A673 (cell line): ENCODE data around the gene C3orf33. TPM values are rescaled to one million over a fixed set of nuclear protein-coding genes. Genes with fewer than 3 reads are reported as not detected.

Experiments used
- Bru-seq: library from RNA; stranded (reverse); fragments of 400-500 nt; gene quantifications from one replicate; lab custom pipeline; 2021; lab: Mats Ljungman, UMichigan
- BruChase-seq, 2 experiments: library from RNA; stranded (reverse); fragments of 400-500 nt; gene quantifications; one replicate each; lab custom pipeline; 2021; lab: Mats Ljungman, UMichigan
- BruUV-seq: library from RNA; stranded (reverse); fragments of 400-500 nt; replicated peaks from 2 replicates; lab custom pipeline; 2021; lab: Mats Ljungman, UMichigan
- CTCF ChIA-PET: fragments of 300-600 bp; sonication (Branson Sonifier 250); formaldehyde crosslinking; loops from one replicate; lab custom pipeline; 2022; ENCODE audit warnings: antibody characterized with exemption; lab: Charles Lee
- POLR2A ChIA-PET: fragments of 300-600 bp; sonication (Branson Sonifier 250); formaldehyde crosslinking; loops from one replicate; lab custom pipeline; 2022; ENCODE audit warnings: antibody characterized with exemption; ENCODE audit not compliant: low non-redundant PET; lab: Charles Lee
- DNase-seq: peaks from one replicate; pipeline ENCODE4 v3.0.0-alpha.2; 2015; ENCODE audit warnings: low spot score
- H3K27ac ChIP-seq: fragments of 200-600 bp; sonication (generic); 2 replicates; pipeline ENCODE4 v1.5.1; 2016; ENCODE audit warnings: mixed run types, low read depth, mild to moderate bottlenecking, mixed read lengths, antibody characterized with exemption, low read length; ENCODE audit not compliant: poor library complexity, severe bottlenecking
- H3K27me3 ChIP-seq: fragments of 200-600 bp; sonication (generic); replicated peaks from 2 replicates; pipeline ENCODE4 v1.6.1; 2017; ENCODE audit warnings: mixed run types, low read depth, mild to moderate bottlenecking, mixed read lengths, antibody characterized with exemption, low read length; ENCODE audit not compliant: insufficient read depth, poor library complexity
- H3K36me3 ChIP-seq: fragments of 200-600 bp; sonication (generic); 2 replicates; pipeline ENCODE4 v1.6.1; 2016; ENCODE audit warnings: mixed run types, mild to moderate bottlenecking, mixed read lengths, antibody characterized with exemption, low read length; ENCODE audit not compliant: insufficient read depth, poor library complexity, severe bottlenecking
- H3K4me1 ChIP-seq: fragments of 200-600 bp; sonication (generic); 2 replicates; pipeline ENCODE4 v1.6.1; 2017; ENCODE audit warnings: mixed run types, mild to moderate bottlenecking, mixed read lengths, antibody characterized with exemption, low read length; ENCODE audit not compliant: insufficient read depth, poor library complexity, severe bottlenecking
- H3K4me3 ChIP-seq: fragments of 200-600 bp; sonication (generic); 2 replicates; pipeline ENCODE4 v1.5.1; 2016; ENCODE audit warnings: low read depth, mixed run types, mild to moderate bottlenecking, mixed read lengths, low read length; ENCODE audit not compliant: poor library complexity, severe bottlenecking
- H3K9me3 ChIP-seq: fragments of 200-600 bp; sonication (generic); 2 replicates; pipeline ENCODE4 v1.6.1; 2016; ENCODE audit warnings: mixed run types, low read depth, mild to moderate bottlenecking, mixed read lengths, antibody characterized with exemption, low read length; ENCODE audit not compliant: poor library complexity, severe bottlenecking
- EZH2 ChIP-seq: fragments of 200-600 bp; sonication (generic); IDR thresholded peaks from 2 replicates; pipeline ENCODE4 v1.6.1; 2017; ENCODE audit warnings: borderline replicate concordance, low read depth, mild to moderate bottlenecking, mixed read lengths, antibody characterized with exemption, low read length; ENCODE audit not compliant: poor library complexity, severe bottlenecking
- intact Hi-C: fragments of 100-400 bp; cut with micrococcal nuclease; formaldehyde crosslinking; loops from one replicate; pipeline ENCODE4 v1.10.0; 2022; ENCODE audit not compliant: unreplicated experiment
- long read RNA-seq: library from polyadenylated mRNA; stranded (forward); transcript quantifications from one replicate; pipeline ENCODE4 v2.0.0, GENCODE V29; 2022
- total RNA-seq: library from RNA; stranded (reverse); gene quantifications from 2 replicates; pipeline ENCODE4 v1.2.3, GENCODE V29; 2021
- TF ChIP-seq, protein P1 (sequence below): fragments of 300-800, 200-600 bp; sonication (generic); conservative IDR thresholded peaks from 2 replicates; pipeline ENCODE4 v1.5.1; 2017; ENCODE audit warnings: low read depth, mild to moderate bottlenecking, antibody characterized with exemption, low read length, moderate library complexity, mixed read lengths

Gene C3orf33, protein sequence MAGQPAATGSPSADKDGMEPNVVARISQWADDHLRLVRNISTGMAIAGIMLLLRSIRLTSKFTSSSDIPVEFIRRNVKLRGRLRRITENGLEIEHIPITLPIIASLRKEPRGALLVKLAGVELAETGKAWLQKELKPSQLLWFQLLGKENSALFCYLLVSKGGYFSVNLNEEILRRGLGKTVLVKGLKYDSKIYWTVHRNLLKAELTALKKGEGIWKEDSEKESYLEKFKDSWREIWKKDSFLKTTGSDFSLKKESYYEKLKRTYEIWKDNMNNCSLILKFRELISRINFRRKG
- total RNA-seq (2.9 and 3.5 TPM in 2 replicates), Bru-seq, nascent RNA (percentile 55 among the genes with signal in this experiment), BruChase-seq, experiment 1, labeled RNA remaining after a 2-hour chase (percentile 72 among the genes with signal in this experiment), BruChase-seq, experiment 2, labeled RNA remaining after a 6-hour chase (percentile 65 among the genes with signal in this experiment)
- long read RNA-seq, transcript C3orf33-201 (5 exons, 1,884 nt), result major isoform, 13 of 17 reads
- long read RNA-seq, partial matches to known transcripts, result 0 of 17 reads
- long read RNA-seq, other reads (novel, unspliced or antisense), result 3 of 17 reads

GRCh38 chr3:155805802-155806618 lies at the start of gene C3orf33:
TSS of gene C3orf33 (minus strand) at chr3:155806278. CDS start at chr3:155806252, 26 bp downstream.
- DNase-seq, result peak; percentile 81
- Histone ChIP-seq H3K27ac (peak within 1 kb of the TSS; percentile 95), H3K4me1 (peaks cover 5% of the 10 kb centered on the region), H3K4me3 (peak within 1 kb of the TSS; percentile 88), H3K27me3 (no peaks in the 10 kb centered on the region), H3K9me3 (no peaks in the 10 kb centered on the region), H3K36me3 (no peaks in the 10 kb centered on the region)
- POLR2A ChIA-PET, result interaction anchor here (0.6 kb wide), 2 partner anchors 135 to 144 kb away, joined by 4 to 16 read pairs; no protein-coding TSS in a partner anchor
- intact Hi-C loops, result loop anchor here (2.0 kb wide), 1 partner anchor 61 kb away; the partner anchor contains the start of gene PLCH1
- no TSS peak for BruUV-seq
- CTCF ChIA-PET, result interaction anchor here (0.5 to 1.7 kb wide), 10 partner anchors 10 to 238 kb away, joined by 3 to 11 read pairs (median 4); partner anchors contain the start of gene SLC33A1
- TF ChIP-seq, protein P1, sequence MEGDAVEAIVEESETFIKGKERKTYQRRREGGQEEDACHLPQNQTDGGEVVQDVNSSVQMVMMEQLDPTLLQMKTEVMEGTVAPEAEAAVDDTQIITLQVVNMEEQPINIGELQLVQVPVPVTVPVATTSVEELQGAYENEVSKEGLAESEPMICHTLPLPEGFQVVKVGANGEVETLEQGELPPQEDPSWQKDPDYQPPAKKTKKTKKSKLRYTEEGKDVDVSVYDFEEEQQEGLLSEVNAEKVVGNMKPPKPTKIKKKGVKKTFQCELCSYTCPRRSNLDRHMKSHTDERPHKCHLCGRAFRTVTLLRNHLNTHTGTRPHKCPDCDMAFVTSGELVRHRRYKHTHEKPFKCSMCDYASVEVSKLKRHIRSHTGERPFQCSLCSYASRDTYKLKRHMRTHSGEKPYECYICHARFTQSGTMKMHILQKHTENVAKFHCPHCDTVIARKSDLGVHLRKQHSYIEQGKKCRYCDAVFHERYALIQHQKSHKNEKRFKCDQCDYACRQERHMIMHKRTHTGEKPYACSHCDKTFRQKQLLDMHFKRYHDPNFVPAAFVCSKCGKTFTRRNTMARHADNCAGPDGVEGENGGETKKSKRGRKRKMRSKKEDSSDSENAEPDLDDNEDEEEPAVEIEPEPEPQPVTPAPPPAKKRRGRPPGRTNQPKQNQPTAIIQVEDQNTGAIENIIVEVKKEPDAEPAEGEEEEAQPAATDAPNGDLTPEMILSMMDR, result peak; percentile 87
- no peak for TF ChIP-seq EZH2

DNA sequence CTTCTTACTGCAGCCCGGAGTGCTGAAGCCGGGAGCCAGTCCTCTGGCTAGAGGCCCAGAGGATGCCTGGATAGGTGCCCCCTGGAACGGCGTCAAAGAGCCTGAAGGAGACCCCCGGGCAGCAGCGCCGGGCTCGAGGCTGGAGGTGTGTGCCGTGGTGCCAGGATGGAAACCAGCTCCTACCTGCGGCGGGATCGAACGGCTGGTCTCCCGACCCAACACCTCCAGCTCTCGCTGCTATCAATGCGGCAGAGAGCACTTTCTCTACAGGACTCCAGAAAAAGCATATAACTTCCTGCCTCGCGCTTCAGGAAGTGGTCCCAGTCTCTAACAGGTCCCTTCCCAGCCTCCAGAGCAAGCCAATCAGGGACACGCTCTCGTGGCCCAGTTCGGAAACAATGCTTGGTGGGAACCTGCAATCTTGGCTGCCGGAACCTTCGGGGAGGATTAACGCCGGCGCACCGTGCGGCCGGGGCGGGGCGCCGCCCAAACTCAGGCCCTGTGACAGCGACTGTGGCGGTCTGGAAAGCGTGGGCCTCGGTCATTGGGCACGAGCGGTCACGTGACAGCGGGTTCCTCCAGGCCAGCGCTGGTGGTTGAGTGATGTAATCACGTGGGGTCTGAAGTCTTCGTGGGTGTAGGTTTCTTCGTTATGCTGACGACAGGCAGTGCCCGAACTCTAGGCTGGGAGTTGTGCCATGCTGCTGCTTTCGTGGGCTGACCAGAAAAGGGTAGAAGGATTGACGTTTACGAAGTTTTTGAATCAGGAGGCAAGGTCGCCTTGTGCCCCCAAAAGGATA lies 48.3 kb upstream of the C3orf33 start, which contains the start of gene SLC33A1:
SLC33A1 (minus strand) TSS at position 287 of the 800 bp plus-strand sequence. CDS start 430 bp downstream, outside the sequence.
- DNase-seq, result peak; percentile 100
- POLR2A ChIA-PET, result no interaction called here
- Histone ChIP-seq H3K27me3 (no peaks in the 10 kb centered on the region), H3K36me3 (no peaks in the 10 kb centered on the region), H3K4me3 (peak within 1 kb of the TSS; percentile 90), H3K4me1 (no peaks in the 10 kb centered on the region), H3K9me3 (no peaks in the 10 kb centered on the region), H3K27ac (peak within 1 kb of the TSS; percentile 93)
- intact Hi-C loops, result loop anchor here (2.0 kb wide), 1 partner anchor 102 kb away; no protein-coding TSS in a partner anchor
- CTCF ChIA-PET, result interaction anchor here (2.2 kb wide), 1 partner anchor 49 kb away, joined by 7 read pairs; the partner anchor contains the start of gene C3orf33
- BruUV-seq, result no TSS peak
- no peak for TF ChIP-seq EZH2
- TF ChIP-seq, protein P1, result no peak
